ENCODE data around the gene STRN3.
"Not testable (repeated sequence)": the region's sequence is repeated elsewhere in the genome, so short reads cannot be mapped to it uniquely, and the experiment has no call there.

STRN3 gene

DNA sequence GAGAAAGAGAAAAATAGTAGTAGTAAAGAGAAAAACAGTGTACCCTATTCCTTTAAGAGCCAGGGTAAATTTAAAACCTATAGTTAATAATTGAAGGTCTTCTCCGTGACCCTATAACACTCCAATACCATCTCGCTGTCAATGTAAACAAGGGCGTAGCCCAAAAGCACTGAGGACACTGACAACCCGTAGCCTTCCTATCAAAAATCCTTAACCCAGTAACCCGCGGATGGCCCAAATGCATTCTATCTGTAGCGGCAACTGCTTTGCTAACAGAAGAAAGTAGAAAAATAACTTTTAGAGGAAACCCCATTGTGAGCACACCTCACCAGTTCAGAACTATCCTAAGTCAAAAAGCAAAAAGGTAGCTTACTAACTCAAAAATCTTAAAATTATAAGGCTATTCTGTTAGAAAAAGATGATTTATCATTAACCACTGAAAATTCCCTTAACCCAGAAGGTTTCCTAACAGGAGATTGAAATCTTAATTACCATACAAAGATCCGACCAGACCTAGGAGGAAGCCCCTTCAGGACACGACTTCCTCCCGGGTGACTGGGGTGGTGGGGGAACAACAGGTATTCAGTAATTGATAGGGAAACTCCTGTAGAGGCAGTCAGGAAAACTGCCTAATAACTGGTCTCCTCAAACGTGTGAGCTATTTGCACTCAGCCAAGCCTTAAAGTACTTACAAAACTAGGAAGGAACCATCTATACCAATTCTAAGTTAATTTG is 58.6 kb downstream of the STRN3 start:
- not testable (repeated sequence) for DNase-seq

DNA sequence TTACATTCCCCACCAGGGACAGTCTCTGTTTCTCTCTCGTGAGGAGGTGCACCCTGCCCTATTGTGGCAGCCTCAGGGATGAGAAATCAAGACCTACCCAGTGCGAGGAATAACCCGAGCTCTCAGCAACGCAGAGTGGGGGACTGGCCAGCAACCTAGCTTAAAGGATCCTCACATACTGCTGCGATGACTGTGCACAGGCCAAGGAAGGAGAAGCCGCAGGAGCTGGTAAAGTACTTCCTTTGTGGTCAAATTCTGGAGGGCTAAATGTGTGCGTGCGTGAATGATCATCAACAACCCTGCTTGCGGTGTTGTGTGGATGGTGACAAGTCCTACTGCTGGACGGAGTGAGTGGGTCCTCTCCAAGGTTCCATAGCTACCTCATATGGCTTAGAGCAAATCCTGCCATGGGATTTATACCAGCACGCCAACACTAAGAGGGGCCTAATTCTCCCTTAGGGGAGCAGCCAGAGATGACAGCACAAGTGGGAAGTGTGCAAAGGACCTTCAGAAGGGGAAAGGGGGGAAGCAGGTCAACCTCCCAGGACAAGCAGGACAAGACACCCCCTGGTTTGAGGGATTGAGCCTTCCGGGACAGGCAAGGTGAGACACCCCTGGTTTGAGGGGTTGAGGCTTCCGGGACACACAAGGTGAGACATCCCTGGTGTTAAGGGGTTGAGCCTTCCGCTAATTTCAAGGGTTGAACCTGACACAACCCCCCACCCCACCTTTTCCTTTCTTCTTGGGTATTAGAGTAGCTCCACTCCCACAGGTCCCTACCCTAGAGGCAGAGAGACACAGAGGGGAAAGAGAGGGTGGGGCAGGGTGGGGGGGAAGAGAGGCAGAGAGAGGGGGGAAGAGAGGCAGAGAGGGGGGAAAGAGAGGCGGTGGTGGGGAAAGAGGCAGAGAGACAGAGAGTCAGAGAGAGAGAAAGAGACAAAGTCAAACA is 59.5 kb downstream of the STRN3 start:
- DNase-seq: no peak

DNA sequence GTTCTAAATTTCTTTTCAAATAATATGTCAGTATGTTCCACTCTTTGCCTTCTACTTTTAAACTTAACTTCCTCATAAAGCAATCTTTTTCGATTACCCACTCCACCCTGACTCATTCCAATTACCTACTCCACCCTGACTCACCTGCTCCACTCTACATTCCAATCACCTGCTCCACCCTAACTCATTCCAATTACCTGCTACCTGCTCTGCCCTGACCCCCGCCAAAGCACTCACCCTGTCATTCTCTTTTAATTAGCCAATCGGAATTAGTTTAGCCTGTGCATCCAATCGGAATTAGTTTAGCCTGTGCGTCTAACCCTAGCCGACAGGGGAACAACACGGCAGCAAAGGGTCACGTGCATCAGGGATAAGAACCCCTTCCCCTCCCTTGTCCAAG is 60.3 kb downstream of the STRN3 start:
- DNase-seq: not testable (repeated sequence)

DNA sequence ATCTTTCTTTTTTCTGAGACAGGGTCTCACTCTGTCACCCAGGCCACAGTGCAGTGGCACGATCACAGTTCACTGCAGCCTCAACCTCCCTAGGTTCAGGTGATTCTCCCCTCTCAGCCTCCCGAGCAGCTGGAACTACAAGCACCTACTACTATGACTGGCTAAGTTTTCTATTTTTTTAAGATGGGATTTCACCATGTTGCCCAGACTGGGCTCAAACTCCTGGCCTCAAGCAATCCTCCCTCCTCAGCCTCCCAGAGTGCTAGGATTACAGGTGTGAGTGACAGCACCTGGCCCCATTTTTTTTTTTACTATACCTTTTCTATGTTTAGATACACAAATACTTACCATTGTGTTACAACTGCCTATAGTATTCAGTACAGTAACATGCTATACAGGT is 63.6 kb downstream of the STRN3 start:
- DNase-seq: not testable (repeated sequence)

DNA sequence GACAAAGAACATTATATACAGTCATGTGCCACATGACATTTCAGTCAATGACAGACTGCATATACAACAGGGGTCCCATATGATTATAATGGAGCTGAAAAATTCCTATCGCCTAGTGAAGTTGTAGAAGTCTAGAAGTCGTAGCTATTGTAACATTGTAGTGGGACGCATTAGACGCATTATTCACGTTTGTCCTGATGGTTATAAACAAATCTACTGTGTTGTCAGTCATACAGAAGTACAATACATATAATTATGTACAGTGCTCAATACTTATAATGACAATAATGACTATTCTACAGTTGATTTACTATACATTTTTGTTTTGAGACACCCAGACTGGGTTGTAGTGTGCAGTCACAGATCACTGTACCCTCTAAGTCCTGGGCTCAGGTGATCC is 64.8 kb downstream of the STRN3 start:
- no peak for DNase-seq

DNA sequence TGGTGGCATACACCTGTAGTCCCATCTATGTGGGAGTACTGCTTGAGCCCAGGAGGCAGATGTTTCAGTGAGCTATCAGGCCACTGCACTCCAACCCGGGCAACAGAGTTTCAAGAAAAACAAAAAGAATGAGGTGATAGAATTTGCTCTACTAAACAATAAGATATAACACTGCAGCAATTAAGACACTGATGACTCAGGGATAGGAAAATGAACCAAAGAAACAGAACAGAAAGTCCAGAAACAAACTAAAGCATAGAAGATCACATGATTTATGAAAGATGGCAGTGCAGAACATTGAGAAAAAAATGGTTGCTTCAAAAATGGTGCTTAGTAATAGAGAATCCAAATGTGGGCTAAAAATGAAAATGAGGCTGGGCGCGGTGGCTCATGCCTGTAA is 66.0 kb downstream of the STRN3 start:
- no peak for DNase-seq

DNA sequence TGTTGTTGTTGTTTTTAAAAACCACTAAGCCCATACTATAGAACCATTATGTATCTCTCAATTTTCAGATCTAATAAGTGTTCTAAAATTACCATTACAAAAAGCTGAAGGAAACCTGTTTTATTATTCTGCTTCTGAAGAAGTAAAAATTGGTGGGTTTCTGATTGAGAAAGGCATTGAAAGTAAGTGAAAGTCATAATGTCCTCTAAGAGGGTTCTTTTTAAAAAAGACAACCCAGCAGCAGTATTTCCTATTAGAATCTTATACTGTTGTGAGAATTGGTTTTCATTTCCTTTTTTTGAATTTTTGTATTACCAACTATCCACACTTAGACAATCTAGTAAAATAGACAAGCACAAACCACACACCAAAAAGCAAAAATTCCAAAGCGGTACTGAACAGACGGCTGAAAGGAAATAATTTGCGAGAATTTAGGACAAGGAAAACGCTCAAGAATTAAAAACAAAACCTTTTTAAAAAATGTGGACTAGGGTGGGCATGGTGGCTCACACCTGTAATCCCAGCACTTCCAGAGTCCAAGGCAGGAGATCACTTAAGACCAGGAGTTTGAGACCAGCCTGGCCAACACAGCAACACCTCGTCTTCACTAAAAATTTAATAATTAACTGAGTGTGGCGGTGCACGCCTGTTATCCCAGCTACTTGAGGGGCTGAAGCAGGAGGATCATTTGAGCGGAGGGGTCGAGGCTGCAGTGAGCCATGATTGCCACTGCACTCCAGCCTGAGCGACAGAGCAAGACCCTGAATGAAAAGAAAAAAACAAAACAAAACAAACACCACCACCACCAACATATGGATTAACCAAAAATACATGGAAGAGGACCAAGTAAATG is 67.4 kb downstream of the STRN3 start:
- DNase-seq: no peak

DNA sequence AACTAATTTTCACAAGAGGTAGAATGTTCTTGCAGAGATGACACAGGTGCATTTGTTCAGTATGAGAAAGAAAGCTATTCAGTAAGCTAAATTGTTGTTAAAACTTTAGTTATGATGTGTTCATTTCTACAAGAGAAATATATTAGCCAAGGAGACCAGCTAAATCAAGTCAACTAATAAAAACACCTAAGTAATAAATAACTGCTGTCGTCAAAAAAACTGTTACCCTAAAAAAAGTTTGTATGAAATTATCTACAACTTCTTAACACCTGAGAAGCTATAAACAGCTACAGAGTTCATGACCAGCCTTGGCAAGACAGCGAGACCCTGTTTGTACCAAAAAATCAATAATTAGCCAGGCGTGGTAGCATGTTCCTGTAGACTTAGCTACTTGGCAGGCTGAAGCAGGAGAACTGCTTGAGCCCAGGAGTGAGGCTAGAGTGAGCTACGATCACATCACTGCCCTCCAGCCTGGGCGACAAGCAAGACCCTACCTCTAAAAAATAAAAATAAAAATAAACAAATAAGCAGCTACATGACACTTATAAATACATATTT is 68.3 kb downstream of the STRN3 start:
- DNase-seq: no peak

DNA sequence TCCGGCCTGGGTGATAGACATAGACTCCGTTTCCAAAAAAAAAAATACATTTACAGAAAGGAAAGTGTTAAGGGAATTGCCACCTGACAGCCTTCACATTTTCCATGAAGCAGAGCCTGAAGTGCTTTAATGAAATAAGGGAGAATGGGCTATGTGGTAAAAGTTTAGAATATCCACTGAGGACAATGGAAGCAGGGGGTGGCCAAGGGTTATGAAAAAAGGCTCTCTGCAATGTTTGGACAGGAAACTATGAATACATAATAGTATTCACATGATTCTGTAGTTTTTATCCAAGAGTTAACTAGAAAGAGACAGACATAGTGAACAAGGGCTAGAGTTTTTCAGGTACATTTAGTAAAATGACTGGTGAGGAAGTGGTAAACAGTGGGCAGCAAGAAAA is 76.5 kb downstream of the STRN3 start:
- no peak for DNase-seq

DNA sequence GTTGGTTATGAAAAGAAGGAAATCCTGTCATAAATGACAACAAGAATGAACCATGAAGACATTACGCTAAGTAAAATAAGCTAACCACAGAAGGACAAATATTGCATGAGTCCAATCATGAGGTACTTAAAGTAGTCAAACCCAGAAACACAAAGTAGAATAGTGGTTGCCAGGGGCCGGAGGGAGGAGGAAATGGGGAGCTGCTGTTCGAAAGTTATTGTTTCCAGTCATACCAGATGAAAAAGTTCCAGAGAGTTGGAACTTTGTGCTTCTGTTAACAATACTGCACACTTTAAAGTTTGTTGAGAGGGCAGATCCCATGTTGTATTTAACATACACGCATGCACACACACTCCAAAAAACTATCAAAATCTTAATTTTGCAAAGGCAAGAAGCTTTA is 82.5 kb downstream of the STRN3 start:
- DNase-seq: no peak

DNA sequence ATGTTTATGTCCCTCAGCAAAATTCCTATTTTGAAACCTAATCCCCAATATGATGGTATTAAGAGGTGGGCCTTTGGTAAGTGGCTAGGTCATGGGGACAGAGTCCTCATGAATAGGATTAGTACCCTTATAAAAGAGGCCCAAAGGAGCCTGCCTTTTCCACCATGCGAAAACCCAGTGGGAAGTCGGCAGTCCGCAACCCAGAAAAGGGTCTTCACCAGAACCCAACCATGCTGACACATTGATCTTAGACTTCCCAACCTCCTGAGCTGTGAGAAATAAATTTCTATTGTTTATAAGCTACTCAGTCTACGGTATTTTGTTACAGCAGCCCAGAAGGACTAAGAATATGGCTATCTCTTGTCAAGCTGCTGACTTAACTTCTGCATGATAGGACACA is 85.3 kb downstream of the STRN3 start:
- DNase-seq: no peak

DNA sequence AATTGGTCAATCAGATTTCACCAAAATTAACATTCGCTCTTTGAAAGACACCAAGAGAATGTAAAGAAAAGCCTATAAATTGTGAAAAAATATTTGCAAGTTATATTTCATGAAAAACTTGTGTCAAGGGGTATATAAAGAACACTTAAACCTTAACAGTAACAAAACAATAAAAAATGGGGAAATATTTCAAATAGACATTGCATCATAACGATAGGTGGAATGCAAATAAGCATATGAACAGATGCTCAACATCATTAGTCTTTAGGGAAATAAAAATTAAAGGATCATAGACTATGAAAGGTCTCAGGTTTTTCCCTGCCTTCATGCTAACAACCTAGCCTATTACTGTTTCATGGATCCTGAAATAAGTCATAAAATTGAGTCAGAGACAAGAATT is 87.6 kb downstream of the STRN3 start:
- DNase-seq: no peak

DNA sequence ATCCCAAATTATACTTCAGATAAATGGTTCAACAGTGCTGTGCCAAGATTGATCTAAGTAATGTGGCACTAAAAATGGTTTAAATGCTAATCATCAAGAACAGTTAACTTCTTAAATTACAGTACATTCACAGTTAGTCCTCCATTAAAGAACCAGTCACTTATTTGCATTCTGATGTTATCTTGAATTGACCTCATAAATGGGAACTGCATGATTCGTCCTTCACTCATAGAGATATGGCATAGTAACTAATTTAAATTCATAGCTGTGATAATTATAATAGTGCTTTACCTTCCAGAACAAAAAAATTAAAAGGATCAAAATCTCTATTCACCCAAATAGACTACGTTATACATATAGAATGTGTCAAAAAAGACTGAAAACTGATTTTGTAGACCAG is 90.7 kb downstream of the STRN3 start:
- DNase-seq: no peak

DNA sequence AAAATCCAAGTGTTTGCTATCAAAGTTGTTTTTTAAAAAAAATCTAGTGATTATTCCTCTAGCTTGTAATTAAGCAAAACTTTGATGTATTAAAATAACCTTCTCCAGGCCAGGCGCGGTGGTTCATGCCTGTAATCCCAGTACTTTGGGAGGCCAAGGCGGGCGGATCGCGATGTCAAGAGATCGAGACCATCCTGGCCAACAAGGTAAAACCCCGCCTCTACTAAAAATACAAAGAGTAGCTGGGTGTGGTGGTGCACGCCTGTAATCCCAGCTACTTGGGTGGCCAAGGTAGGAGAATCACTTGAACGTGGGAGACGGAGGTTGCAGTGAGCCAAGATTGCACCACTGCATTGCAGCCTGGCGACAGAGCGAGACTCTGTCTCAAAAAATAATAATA is 92.2 kb downstream of the STRN3 start:
- DNase-seq: not testable (repeated sequence)

DNA sequence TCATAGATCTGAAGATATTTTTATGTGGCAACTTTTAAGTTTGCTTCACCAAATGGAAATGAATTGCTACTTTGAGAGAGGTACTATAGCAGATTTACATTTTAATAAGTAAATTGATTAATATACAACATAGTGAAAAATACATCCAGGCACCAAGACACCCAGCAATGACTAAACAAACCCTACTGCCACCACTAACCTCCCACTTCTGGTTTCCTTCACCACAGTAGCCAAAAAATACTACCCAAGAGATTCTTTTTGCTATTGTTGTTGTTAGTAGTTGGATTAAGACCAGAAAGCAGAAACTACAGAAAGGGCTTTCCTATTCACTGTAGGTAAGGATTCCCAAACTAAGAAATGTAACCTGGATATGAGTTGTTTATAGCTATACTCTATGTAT is 97.7 kb downstream of the STRN3 start:
- no peak for DNase-seq

DNA sequence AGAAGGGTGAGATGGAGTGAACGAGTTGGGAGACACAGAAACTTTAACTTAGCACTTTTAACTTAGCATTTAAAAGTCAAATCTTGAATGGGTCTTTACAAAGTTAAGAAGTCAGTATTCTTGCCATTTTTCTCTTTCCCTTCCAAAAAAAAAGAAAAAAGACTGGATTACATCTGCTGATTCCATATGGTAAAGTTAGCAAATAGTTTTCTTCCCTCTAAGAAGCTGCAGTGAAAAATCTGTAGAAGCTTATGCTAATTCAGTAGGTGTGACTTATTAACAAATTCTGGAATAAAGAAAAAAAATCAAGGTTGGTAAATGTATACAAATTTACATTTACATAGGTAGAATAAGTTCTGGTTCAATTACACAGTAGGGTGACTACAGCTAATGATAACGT is 100.9 kb downstream of the STRN3 start:
- no peak for DNase-seq

DNA sequence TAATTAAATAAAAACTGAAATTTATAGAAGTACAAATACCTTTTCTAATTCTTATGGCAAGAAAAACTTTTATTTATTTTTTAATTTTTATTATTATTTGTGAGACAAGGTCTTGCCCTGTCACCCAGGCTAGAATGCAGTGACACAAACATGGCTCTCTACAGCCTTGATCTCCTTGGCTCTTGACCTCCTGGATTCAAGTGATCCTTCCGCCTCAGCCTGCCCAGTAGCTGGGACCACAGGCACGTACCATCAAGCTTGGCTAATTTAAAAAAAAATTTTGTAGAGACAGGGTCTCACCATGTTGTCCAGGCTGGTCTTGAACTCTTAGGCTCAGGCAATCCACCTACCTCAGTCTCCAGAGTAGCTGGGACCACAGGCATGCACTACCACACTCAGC is 104.4 kb downstream of the STRN3 start:
- no peak for DNase-seq

DNA sequence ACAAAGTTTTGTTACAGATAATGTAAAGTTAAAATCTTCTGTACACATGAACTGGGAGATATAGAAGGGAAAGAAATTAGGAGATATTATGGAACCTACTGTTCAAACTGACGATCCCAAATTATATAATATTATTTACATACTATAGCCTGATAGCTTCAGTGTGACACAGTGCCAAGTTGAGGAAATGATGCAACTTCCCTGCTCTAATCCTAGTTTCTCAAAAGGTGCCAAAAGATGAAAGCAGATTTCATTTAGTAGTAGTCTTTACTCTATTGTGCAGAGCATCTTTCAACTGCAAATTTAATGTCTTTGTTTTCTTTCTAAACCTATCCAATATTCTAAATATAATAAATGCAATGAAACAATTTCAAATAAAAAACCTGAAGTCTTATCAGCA is 104.9 kb downstream of the STRN3 start:
- no peak for DNase-seq

DNA sequence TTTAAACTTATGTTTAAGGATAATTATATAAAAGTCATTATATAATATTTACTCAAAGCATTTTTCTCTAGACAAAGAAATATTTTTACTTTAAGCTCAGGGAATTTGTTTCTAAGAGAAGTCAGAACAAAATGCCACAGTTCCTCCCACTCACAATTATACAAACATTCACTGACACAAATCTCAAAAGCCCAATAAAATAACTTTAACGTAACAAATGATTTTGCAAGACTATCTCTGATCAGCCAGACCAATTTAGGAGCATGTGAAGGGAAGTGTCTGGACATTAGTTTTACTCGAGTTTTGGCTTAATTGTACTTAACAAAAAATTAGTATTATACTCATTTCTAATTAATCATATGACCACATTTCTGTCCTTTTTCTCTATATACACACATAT is 110.6 kb downstream of the STRN3 start:
- no peak for DNase-seq

DNA sequence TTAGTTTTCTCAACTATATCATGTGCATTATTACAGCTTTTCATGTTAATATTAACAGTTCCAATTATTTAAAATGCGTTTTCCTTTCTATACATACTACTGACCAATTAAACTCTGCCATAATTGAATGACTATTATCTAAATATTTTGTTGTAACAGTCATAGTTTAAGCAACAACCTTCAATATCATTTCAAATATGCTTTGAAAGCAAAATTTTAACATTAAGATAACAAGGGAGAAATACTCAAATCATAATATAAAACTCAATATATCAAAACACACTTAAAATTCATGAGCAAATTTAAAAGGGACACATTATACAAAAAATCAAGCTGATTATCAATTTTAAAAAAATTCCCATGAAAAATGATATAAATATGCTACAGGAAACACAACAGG is 111.4 kb downstream of the STRN3 start:
- no peak for DNase-seq

DNA sequence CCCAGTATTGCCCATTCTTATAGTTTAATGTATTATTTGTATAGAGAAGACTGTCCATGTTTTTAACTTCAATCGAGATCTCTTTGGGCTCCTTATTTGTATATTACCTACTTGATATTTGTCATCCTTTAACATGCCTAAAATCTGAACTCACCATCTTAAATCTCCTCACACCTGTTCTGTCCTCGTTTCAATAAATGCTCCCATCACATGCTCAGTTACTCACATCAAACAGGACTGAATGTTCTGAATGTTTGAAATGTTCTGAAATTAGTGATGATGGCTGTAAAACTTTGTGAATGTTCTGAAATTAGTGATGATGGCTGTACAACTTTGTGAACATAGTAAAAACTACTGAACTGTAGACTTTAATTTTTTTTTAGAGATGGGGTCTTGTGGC is 117.4 kb downstream of the STRN3 start:
- DNase-seq: no peak

DNA sequence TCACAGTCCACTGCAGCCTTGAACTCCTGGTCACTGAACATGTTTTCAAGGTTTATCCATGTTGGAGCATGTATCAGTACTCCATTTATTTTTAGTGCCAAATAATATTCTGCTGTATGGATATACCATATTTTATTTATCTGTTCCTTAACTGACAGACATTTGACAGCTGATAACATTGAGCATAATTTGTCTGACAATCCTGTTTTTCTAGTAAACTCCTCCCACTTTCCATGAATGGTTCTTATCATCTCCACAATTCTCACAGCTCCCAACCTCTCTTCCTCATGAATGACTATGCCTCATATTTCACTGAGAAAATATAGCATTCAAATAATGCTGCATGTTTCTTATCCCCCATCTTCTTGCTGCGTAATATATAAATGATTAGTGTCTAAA is 118.5 kb downstream of the STRN3 start:
- DNase-seq: no peak
